ENCODE results near the gene PLD5.
"Not testable (repeated sequence)": the region's sequence is repeated elsewhere in the genome, so short reads cannot be mapped to it uniquely, and the experiment has no call there.

Gene PLD5

DNA sequence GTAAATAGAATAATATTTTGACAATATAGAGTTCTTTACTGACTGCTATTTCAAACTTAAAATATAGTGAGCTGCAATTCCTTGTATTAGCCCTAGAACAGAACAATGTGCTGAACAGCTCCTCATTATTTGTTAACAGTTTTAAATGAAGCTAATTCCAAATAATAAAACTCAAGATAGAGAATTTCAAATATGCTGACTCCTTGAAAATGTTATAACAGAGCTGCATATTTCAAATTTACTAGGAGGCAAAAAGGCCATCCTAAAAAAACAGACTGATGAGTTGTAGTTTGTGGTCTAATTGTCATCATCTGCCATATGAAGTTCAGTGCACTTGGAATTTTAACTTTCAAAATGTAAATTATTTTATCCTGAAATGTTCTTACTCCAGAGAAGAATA lies 197.1 kb downstream of the PLD5 start:
- not testable (repeated sequence) for H3K4me3 Mint-ChIP-seq; H3K4me1 Mint-ChIP-seq (ENCODE audit: low read depth); H3K9me3 Mint-ChIP-seq; H3K27ac Mint-ChIP-seq; DNase-seq (ENCODE audit: low spot score); H3K36me3 Mint-ChIP-seq (ENCODE audit: low read depth); H3K27me3 Mint-ChIP-seq (ENCODE audit: low read depth)

DNA sequence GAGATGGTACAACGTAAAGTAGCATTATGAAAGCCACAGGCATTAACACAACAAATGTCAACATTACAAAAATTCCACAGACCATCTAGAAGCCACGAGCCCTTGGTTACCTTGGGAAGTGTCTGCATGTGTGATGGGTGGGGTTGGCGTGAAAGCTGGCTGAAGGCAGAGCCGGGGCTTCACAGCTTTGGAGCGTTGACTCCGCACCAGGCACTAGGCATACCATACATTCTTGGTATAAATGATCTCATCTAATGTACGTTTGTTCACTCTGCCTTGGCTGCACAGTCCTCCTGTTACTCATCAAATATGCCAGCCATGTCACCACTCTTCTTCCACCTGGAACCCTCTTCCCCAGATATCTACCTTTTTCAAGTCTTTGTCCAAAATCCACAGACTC lies 202.5 kb downstream of the PLD5 start:
- H3K4me1 Mint-ChIP-seq (ENCODE audit: low read depth); H3K36me3 Mint-ChIP-seq (ENCODE audit: low read depth); H3K4me3 Mint-ChIP-seq; DNase-seq (ENCODE audit: low spot score); H3K9me3 Mint-ChIP-seq; H3K27me3 Mint-ChIP-seq (ENCODE audit: low read depth); H3K27ac Mint-ChIP-seq: not testable (repeated sequence)

DNA sequence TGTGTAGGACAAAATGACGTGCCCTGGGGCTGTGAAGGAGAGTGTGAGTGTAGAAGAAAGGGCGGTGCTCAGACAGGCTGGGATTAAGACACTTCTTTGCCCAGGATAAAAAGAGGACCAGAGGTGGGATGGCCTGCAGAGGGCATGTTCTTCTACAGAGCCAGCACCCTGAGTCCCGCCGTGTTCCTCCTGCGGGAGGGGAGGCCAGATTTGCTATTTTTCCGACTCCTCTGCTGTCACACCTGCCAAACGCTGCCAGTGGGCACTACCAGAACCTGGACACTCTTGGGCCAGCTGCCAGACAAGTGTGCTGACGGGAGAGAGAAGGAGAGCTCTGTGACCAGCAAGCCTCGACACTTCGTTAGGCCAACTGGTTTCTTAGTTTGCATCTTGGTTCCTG lies 206.4 kb downstream of the PLD5 start:
- Mint-ChIP-seq H3K4me3 (no peak overlapping the region), H3K36me3 (ENCODE audit: low read depth) (no peaks in the 10 kb centered on the region), H3K27ac (no peak overlapping the region), H3K4me1 (ENCODE audit: low read depth) (no peaks in the 10 kb centered on the region), H3K9me3 (no peaks in the 10 kb centered on the region), H3K27me3 (ENCODE audit: low read depth) (no peaks in the 10 kb centered on the region)
- DNase-seq (ENCODE audit: low spot score): no peak

DNA sequence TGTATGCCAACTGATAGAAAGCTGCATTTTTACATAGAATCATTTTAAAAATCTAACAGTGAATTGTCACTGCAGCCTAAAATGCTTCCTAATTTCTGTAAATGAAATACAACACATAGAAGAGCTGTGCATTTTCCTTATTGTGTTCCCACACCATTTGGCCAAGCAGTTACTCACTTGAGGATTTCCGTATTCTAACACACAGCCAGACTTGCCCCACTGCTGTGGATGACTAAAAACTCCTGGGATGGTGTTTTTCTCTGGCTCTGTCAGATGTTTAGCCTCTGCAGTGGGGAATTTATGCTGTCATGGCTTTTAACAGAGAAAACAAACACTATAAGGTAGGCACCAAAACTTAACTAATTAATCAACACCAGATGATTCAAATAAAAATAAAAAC lies 209.6 kb downstream of the PLD5 start:
- not testable (repeated sequence) for H3K27ac Mint-ChIP-seq; H3K9me3 Mint-ChIP-seq; H3K36me3 Mint-ChIP-seq (ENCODE audit: low read depth); DNase-seq (ENCODE audit: low spot score); H3K27me3 Mint-ChIP-seq (ENCODE audit: low read depth); H3K4me3 Mint-ChIP-seq; H3K4me1 Mint-ChIP-seq (ENCODE audit: low read depth)

DNA sequence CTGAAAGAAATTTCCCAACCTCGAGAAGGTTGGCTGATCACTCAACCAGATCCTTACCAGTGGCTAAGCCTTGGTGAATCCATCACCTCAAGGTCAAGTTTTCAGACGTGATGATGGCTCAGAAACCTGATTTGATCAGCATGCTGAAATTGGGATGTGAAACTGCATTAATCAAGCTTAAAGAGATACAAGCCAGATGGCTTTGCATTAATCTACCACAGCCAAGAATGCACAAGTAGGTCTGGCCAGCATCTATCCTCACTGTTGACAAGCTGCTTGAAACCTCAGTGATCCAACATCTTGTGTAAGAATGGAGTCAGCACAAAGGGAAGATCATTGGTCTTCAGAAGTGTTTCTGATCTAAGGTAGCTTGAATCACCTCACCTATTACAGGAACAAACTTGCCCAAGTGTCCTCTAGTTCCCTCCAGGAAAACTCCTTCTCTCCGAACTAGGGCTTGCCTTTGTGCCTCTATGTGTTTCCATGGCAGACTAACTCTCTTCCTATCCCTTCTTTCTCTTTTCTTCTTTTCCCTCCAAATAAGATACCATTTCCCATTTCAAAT lies 210.3 kb downstream of the PLD5 start:
- not testable (repeated sequence) for H3K4me1 Mint-ChIP-seq (ENCODE audit: low read depth); H3K27ac Mint-ChIP-seq; H3K9me3 Mint-ChIP-seq; H3K36me3 Mint-ChIP-seq (ENCODE audit: low read depth); H3K4me3 Mint-ChIP-seq; H3K27me3 Mint-ChIP-seq (ENCODE audit: low read depth); DNase-seq (ENCODE audit: low spot score)

DNA sequence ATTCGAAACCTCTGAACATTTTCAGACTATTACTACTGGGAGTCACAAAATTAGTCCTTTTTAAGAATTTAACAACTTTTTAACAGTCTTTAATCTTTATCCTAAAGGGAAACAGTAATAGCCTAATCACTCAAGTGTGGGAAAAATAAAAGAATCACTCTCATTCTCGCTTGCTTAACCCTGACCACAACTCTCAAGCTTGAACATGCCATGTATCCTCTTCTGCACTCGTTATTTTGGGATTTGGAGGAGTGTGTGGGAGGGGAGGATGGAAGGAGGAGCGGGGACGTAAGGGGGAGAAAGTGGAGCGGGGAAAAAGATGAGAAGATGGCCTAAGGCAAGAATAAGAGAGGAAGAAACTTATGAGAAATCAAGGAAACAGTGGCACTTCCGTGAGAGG lies 215.8 kb downstream of the PLD5 start:
- H3K36me3 Mint-ChIP-seq (ENCODE audit: low read depth); H3K9me3 Mint-ChIP-seq; H3K4me3 Mint-ChIP-seq; H3K27ac Mint-ChIP-seq; DNase-seq (ENCODE audit: low spot score); H3K27me3 Mint-ChIP-seq (ENCODE audit: low read depth); H3K4me1 Mint-ChIP-seq (ENCODE audit: low read depth): not testable (repeated sequence)

DNA sequence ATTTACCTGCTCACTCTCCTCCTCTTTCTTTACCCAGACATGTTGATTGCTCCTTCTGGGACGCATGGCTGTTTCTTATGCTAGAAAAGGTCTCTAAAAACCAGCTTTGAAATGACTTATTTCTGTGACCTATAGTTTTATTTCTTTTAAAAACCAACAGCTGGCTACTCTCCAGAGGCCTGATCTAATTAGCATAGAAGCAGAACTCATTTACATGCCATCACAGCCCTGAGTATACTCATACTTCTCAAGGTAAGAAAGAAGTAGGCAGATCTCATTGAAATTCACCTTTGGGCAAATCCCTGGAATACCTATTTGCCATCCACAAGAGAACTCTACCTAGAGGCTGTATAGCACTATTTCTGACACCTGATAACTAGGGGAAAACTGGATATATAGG lies 230.7 kb downstream of the PLD5 start:
- H3K4me1 Mint-ChIP-seq (ENCODE audit: low read depth); H3K4me3 Mint-ChIP-seq; H3K9me3 Mint-ChIP-seq; H3K36me3 Mint-ChIP-seq (ENCODE audit: low read depth); H3K27me3 Mint-ChIP-seq (ENCODE audit: low read depth); DNase-seq (ENCODE audit: low spot score); H3K27ac Mint-ChIP-seq: not testable (repeated sequence)

DNA sequence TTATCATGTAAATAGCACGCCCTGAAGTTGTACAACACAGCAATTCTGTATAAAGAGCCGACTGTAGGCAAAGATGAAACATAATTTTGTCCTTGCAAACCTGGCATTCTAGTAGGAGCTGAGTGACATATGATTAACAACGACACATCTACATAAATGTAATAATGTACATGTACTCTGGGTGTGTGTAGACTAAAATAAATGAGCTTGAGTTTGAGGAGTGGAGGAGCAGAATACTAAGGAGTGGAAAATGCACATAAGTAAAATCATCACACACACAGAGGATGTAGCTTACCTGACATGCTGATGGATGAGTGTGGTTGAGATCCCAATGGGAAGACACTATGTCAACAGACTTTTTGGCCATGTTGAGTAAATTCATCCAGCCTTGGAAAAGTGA lies 236.4 kb downstream of the PLD5 start:
- H3K9me3 Mint-ChIP-seq; H3K27me3 Mint-ChIP-seq (ENCODE audit: low read depth); H3K4me1 Mint-ChIP-seq (ENCODE audit: low read depth); H3K4me3 Mint-ChIP-seq; DNase-seq (ENCODE audit: low spot score); H3K36me3 Mint-ChIP-seq (ENCODE audit: low read depth); H3K27ac Mint-ChIP-seq: not testable (repeated sequence)

DNA sequence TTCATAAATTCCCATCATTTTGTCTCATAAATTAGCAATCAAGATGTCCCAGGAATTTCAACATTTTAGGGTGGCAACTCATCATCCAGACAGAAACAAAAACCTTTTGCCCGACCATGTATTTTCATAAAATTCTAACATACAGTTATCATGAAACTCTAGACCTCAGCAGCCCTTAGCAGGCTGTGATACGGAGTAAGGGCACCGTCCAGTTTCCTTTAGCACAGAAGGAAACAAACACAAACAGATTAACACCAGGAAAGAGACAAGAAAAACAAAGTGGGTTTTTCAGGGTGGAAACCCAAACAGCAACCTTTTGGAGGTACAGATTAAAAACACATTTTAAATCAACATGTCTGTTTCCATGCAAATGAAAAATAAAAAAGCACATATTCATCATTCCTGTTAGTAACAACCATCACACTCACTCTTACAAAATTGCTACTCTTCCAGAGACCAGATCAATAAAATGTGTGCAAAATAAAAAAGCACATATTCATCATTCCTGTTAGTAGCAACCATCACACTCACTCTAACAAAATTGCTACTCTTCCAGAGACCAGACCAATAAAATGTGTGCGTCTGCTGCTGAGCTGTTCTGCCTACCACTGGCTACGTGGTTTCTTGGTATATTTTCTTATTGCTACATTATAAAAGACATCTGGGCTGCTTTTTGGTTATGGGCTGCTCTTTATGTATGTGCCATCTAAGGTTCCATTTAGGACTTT lies 241.6 kb downstream of the PLD5 start:
- not testable (repeated sequence) for H3K36me3 Mint-ChIP-seq (ENCODE audit: low read depth); H3K27ac Mint-ChIP-seq

DNA sequence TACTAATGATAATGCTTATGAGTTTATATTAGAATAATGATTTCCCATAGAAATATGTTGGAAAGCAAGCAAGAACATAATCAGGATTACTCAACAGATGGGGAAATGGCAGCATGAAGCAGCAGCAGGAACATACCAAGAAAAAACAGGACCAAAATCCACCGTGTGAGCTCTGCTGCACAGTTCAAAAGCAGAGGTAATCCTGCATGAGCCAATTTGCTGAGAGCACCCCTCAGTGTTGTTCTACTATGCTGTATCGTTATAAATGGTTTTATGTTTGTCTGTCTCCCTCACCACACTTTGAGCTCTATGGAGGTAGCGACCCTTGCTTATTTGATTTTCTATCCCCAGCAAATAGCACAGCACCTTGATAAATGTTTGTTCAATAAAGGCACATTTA lies 246.1 kb downstream of the PLD5 start:
- H3K9me3 Mint-ChIP-seq; H3K4me1 Mint-ChIP-seq (ENCODE audit: low read depth); H3K27me3 Mint-ChIP-seq (ENCODE audit: low read depth); H3K36me3 Mint-ChIP-seq (ENCODE audit: low read depth); DNase-seq (ENCODE audit: low spot score); H3K4me3 Mint-ChIP-seq; H3K27ac Mint-ChIP-seq: not testable (repeated sequence)

More for the DNA sequence above, 241.6 kb downstream of the PLD5 start:
- not testable (repeated sequence) for H3K4me3 Mint-ChIP-seq; H3K27me3 Mint-ChIP-seq (ENCODE audit: low read depth); DNase-seq (ENCODE audit: low spot score); H3K9me3 Mint-ChIP-seq; H3K4me1 Mint-ChIP-seq (ENCODE audit: low read depth)

DNA sequence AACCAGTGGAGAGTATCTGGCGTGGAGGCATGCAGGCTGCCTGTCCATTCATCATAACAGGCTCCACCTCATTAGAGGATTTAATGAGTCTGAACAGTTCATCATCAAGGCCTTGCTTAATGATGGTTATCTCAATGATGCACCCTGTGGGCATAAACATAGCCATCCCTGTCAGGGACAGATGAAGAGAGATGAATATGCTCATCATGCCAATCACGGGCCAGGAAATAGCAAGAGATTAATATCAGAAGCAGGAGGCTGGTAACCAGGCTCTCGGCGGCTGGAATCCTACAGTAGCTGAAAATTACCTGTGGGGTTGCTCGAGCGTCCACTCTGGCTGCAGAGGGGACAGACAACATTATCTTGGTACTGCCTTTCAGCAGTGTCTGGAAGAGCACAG lies 247.7 kb downstream of the PLD5 start:
- H3K27ac Mint-ChIP-seq; H3K36me3 Mint-ChIP-seq (ENCODE audit: low read depth); DNase-seq (ENCODE audit: low spot score); H3K4me3 Mint-ChIP-seq; H3K9me3 Mint-ChIP-seq; H3K27me3 Mint-ChIP-seq (ENCODE audit: low read depth); H3K4me1 Mint-ChIP-seq (ENCODE audit: low read depth): not testable (repeated sequence)

DNA sequence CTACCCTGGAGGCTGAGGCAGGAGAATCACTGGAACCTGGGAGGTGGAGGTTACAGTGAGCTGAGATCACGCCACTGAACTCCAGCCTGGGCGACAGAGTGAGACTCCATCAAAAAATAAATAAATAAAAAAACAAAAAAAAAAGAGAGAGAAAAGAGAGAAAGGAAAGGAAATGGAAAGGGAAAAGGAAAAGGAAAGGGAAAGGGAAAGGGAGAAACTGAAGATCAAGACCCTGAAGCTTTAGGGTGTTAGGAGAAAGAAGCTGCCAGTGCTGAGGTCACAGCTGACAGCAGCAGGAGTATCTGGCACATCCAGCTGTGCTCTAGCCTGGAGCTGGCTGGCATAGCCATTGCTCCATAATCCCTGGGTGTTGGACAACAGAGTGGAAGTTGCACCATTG lies 257.5 kb downstream of the PLD5 start:
- not testable (repeated sequence) for H3K36me3 Mint-ChIP-seq (ENCODE audit: low read depth); H3K27me3 Mint-ChIP-seq (ENCODE audit: low read depth); H3K9me3 Mint-ChIP-seq; H3K4me1 Mint-ChIP-seq (ENCODE audit: low read depth); DNase-seq (ENCODE audit: low spot score); H3K4me3 Mint-ChIP-seq; H3K27ac Mint-ChIP-seq

DNA sequence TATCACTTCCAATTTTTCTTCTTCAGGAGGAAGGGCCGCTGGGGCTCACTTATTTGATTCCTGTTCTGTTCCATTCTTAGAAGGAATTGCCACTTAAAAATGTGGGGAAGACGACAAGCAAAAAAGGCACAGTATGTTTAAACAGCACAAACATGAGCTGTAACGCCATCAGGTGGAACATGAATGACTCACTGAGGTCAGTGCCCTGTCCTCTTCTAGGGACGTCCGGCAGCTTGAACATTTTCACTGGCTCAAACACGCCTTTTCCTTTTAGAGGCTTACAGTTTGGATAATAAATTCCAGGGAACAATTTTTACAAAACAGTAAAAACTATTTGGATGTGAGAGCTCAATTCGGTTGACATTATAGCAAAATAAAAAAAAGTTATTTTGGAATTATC lies 260.1 kb downstream of the PLD5 start:
- H3K36me3 Mint-ChIP-seq (ENCODE audit: low read depth); H3K9me3 Mint-ChIP-seq; H3K27ac Mint-ChIP-seq; H3K4me3 Mint-ChIP-seq; H3K27me3 Mint-ChIP-seq (ENCODE audit: low read depth); H3K4me1 Mint-ChIP-seq (ENCODE audit: low read depth); DNase-seq (ENCODE audit: low spot score): not testable (repeated sequence)

DNA sequence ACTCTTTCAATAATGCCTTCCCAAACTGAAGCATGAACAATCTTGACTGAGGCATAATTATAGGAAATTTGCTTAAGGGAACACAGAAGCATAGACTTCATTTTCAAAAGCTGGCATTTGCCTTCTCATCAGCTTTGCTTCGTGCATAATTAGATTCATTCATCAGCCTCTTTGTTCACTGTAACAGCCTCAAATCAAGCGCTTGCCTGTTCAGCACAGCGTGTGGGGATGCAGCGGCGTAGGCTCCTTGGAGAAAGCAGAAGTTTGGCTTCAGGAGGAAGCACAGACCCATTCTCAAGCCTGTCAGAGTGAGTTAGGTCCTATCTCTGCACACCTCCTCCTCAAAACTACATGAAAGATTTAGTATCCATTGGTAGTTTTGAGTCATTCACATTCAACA lies 279.2 kb downstream of the PLD5 start:
- no peaks in the 10 kb centered on the region for H3K27me3 Mint-ChIP-seq (ENCODE audit: low read depth)
- H3K27ac Mint-ChIP-seq: no peak overlapping the region
- no peak for DNase-seq (ENCODE audit: low spot score)
- no peak overlapping the region for H3K4me3 Mint-ChIP-seq
- H3K9me3 Mint-ChIP-seq: no peaks in the 10 kb centered on the region
- H3K4me1 Mint-ChIP-seq (ENCODE audit: low read depth): peaks cover 1% of the 10 kb centered on the region
- H3K36me3 Mint-ChIP-seq (ENCODE audit: low read depth): no peaks in the 10 kb centered on the region

DNA sequence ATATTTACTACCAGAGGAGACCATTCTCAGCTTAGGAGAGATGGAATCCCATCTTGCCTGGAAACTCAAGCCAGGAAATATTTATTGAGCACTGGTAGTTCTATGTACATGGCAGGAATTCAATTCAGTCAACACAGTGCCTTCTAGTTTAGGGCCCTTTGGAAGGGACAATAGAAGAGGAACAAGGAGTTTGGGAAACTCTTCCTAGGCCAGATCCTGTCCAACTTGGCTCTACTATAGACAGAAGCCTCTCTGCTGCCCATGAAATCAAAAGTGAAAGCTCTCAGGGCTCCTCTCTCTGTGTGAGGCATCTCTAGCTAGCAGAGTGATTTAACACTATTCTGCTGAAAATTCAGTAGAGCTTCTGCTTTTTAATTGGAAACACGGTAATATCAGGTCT lies 281.0 kb downstream of the PLD5 start:
- Mint-ChIP-seq H3K9me3 (no peaks in the 10 kb centered on the region), H3K27ac (no peak overlapping the region), H3K4me1 (ENCODE audit: low read depth) (peaks cover 1% of the 10 kb centered on the region), H3K27me3 (ENCODE audit: low read depth) (no peaks in the 10 kb centered on the region), H3K36me3 (ENCODE audit: low read depth) (no peaks in the 10 kb centered on the region), H3K4me3 (no peak overlapping the region)
- no peak for DNase-seq (ENCODE audit: low spot score)

Measured in T-helper 2 cell treated with Interferon-gamma antibody and Interleukin-4, amounts not matched to agents 5 μg/mL and 100 μg/mL, for 36 hours (primary cell).